HG02642 (cell line): ENCODE measurements around the gene ABHD13.
"Not testable (repeated sequence)": the region's sequence is repeated elsewhere in the genome, so short reads cannot be mapped to it uniquely, and the experiment has no call there.

Source experiments
- ATAC-seq: cut with Tn5 transposase; IDR thresholded peaks from one replicate; pipeline ENCODE4 v1.9.1; 2021; ENCODE audit warnings: mild to moderate bottlenecking; ENCODE audit not compliant: unreplicated experiment, poor library complexity

The ABHD13 gene

GRCh38 chr13:108218044-108218974 lies at the start of gene ABHD13:
Gene ABHD13 (plus strand): TSS chr13:108218392. CDS start chr13:108229219, 10,827 bp downstream.
- ATAC-seq: peak; percentile 82

GRCh38 chr13:108168929-108169328 lies 49.3 kb upstream of the ABHD13 start:
- ATAC-seq: no peak

- peak; percentile 53 for ATAC-seq
These were observed 41.4 kb upstream of the ABHD13 start for GRCh38 chr13:108176685-108177274.

GRCh38 chr13:108178078-108178477 lies 40.1 kb upstream of the ABHD13 start:
- no peak for ATAC-seq

GRCh38 chr13:108182652-108183051 lies 35.5 kb upstream of the ABHD13 start:
- ATAC-seq: no peak

- ATAC-seq: no peak
These were observed 33.0 kb upstream of the ABHD13 start for GRCh38 chr13:108185223-108185622.

- ATAC-seq: no peak
These were observed 29.9 kb upstream of the ABHD13 start for GRCh38 chr13:108188260-108188659.

- ATAC-seq: no peak
These were observed 27.3 kb upstream of the ABHD13 start for GRCh38 chr13:108190897-108191296.

GRCh38 chr13:108193806-108194205 lies 24.4 kb upstream of the ABHD13 start:
- no peak for ATAC-seq

- no peak for ATAC-seq
These were observed 23.7 kb upstream of the ABHD13 start for GRCh38 chr13:108194435-108194936.

- ATAC-seq: no peak
These were observed 23.0 kb upstream of the ABHD13 start for GRCh38 chr13:108195146-108195545.

- ATAC-seq: no peak
These were observed 22.3 kb upstream of the ABHD13 start for GRCh38 chr13:108195861-108196260.

- no peak for ATAC-seq
These were observed 17.3 kb upstream of the ABHD13 start for GRCh38 chr13:108200781-108201398.

GRCh38 chr13:108210551-108210950 lies 7.6 kb upstream of the ABHD13 start:
- no peak for ATAC-seq

- peak; percentile 39 for ATAC-seq
These were observed 5.3 kb upstream of the ABHD13 start for GRCh38 chr13:108212886-108213285.

GRCh38 chr13:108213946-108214345 lies 4.2 kb upstream of the ABHD13 start:
- ATAC-seq: no peak

- no peak for ATAC-seq
These were observed 3.5 kb upstream of the ABHD13 start for GRCh38 chr13:108214441-108215271.

- ATAC-seq: peak; percentile 73
These were observed 2.8 kb upstream of the ABHD13 start, which contains the start of gene LIG4 for GRCh38 chr13:108215436-108215835. Gene LIG4 (minus strand): TSS chr13:108215536. CDS start chr13:108211268, 4,268 bp downstream.

- not testable (repeated sequence) for ATAC-seq
These were observed 717 bp upstream of the ABHD13 start for GRCh38 chr13:108217307-108218043.
